Neutrophil (primary cell): ENCODE data around the gene ANKH.

Experiments
- H3K27ac ChIP-seq: fragments of 200-600 bp; sonication (generic); 2 replicates; pipeline ENCODE4 v1.5.1; 2016; ENCODE audit warnings: mild to moderate bottlenecking, moderate library complexity
- H3K27me3 ChIP-seq: fragments of 200-600 bp; sonication (generic); 2 replicates; pipeline ENCODE4 v1.6.0; 2016; ENCODE audit warnings: mild to moderate bottlenecking
- H3K36me3 ChIP-seq: fragments of 200-600 bp; sonication (generic); 2 replicates; pipeline ENCODE4 v1.5.1; 2017
- H3K4me1 ChIP-seq, 2 experiments: fragments of 200-600 bp in 1 of 2; sonication (generic) in 1 of 2; 1 replicate in 1 of 2; 2 replicates in 1 of 2; pipeline versions ENCODE4 v1.5.1 to v1.6.1; 2013 to 2016; ENCODE audit warnings: low read depth in 1 of 2, low read length in 1 of 2, mild to moderate bottlenecking in 1 of 2, moderate library complexity in 1 of 2; ENCODE audit not compliant: control insufficient read depth in 1 of 2, insufficient read depth in 1 of 2
- H3K4me3 ChIP-seq, 2 experiments: fragments of 200-600 bp in 1 of 2; sonication (generic) in 1 of 2; 1 replicate in 1 of 2; 2 replicates in 1 of 2; pipeline ENCODE4 v1.5.1; 2013 to 2016; ENCODE audit warnings: low read depth in 1 of 2, low read length in 1 of 2, mild to moderate bottlenecking in 1 of 2, moderate library complexity in 1 of 2
- H3K9me3 ChIP-seq: fragments of 200-600 bp; sonication (generic); 2 replicates; pipeline ENCODE4 v1.5.1; 2016
- TF ChIP-seq, protein P1 (sequence below): fragments of 200-600 bp; sonication (generic); IDR thresholded peaks from 2 replicates; pipeline ENCODE4 v1.5.1; 2016; ENCODE audit warnings: antibody characterized with exemption

Gene ANKH

DNA sequence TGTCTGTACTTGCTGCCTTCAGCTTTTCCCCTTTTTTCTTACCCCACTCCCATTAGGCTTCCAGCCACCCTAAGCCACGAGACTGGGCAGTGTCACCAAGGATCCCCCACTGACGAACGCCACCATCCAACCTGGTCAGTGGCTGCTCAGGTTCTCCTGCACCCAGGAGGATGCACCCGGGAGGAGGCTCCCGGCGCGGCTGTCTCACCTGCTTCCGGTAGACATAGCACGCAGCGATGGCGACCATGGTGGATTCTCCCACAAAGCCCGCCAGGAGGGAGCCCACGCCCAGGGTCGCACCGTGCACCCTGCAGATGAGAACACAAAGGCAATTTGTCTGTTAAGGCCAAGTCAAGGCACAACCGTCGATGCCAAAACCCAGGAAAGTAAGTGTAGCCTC is 158.9 kb downstream of the ANKH start:
- H3K27me3 ChIP-seq, result no peaks in the 10 kb centered on the region
- TF ChIP-seq, protein P1, sequence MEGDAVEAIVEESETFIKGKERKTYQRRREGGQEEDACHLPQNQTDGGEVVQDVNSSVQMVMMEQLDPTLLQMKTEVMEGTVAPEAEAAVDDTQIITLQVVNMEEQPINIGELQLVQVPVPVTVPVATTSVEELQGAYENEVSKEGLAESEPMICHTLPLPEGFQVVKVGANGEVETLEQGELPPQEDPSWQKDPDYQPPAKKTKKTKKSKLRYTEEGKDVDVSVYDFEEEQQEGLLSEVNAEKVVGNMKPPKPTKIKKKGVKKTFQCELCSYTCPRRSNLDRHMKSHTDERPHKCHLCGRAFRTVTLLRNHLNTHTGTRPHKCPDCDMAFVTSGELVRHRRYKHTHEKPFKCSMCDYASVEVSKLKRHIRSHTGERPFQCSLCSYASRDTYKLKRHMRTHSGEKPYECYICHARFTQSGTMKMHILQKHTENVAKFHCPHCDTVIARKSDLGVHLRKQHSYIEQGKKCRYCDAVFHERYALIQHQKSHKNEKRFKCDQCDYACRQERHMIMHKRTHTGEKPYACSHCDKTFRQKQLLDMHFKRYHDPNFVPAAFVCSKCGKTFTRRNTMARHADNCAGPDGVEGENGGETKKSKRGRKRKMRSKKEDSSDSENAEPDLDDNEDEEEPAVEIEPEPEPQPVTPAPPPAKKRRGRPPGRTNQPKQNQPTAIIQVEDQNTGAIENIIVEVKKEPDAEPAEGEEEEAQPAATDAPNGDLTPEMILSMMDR, result no peak
- no peak overlapping the region for H3K27ac ChIP-seq
- H3K4me3 ChIP-seq, result no peak overlapping the region
- H3K9me3 ChIP-seq, result no peaks in the 10 kb centered on the region
- H3K36me3 ChIP-seq, result peaks cover 74% of the 10 kb centered on the region
- H3K4me1 ChIP-seq, result no peaks in the 10 kb centered on the region

DNA sequence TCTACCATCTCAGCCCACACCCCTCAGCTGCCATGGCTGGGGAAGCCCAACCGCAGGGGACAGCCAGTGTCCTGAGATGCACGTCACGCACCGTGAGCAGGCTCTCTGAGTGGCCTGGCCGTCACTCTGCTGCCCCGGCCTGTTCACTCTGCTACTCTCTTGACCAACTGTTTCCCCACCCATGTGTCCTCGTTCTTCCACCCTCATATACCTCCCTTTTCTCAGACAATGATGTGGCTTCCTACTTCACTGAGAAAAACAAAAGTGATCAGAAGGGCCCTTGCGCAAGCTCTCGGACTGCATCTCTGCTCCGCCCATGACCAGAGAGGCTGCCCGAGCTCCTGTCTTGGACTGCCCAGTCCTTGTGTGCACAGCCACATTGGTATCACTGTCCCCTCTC is 159.4 kb downstream of the ANKH start:
- Histone ChIP-seq H3K4me3 (no peak overlapping the region), H3K27me3 (no peaks in the 10 kb centered on the region), H3K27ac (no peak overlapping the region), H3K9me3 (no peaks in the 10 kb centered on the region), H3K36me3 (peaks cover 79% of the 10 kb centered on the region), H3K4me1 (no peaks in the 10 kb centered on the region)
- TF ChIP-seq, protein P1, result no peak

DNA sequence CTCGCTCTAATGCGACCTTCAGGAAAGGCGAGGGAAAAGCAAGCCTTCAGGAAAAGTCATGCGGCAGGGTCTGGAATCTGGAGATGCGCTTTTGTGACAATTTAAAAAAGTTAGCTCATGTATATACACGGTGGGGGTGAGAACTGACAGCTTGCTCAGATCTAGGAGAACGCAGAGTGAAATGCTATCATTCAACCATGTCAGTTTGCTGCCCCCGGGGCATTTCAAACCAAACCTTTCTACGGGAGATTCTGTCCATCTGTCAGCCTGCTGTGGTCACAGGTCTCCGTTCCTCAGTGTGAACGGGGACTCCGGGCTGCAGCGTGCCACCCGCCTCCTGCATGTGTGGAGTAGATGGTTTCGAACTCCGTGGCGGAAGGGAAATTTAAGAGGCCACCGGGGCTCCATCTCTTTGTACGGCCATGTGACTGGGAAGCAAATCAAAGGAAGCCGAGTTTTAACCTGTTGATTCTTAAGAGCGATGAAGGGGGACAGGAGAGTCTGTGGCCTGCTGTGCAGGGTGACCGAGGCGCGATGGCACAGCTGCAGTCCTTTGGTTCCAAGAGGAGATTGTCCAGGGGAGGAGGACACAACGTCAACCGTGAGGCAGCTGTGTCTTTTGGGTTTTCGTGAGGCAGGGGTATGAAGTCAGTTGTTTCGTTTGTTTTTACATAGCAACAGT is 161.1 kb downstream of the ANKH start:
- Histone ChIP-seq H3K4me3 (no peak overlapping the region), H3K27me3 (no peaks in the 10 kb centered on the region), H3K9me3 (no peaks in the 10 kb centered on the region), H3K36me3 (peaks cover 93% of the 10 kb centered on the region), H3K4me1 (no peaks in the 10 kb centered on the region), H3K27ac (no peak overlapping the region)
- TF ChIP-seq, protein P1, result no peak

DNA sequence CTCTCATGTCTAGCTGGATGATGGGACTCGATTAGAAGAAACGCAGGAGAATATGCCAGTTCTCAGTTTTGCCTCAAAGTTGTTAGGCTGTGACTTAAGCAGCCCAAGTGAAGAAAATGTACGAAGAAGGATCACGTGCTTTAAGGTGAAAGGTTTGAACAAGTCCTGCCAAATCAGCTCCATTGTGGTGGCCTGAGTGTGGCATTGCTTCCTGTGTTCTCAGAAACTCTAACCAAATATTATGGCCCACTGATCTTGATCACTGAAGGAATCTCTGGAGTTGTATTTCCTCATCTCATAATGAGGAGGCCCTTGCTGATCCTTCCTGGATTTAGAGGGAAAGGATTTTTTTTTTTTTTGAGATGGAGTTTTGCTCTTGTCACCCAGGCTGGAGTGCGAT is 163.0 kb downstream of the ANKH start:
- TF ChIP-seq, protein P1, result no peak
- no peak overlapping the region for H3K27ac ChIP-seq
- no peak overlapping the region for H3K4me3 ChIP-seq
- H3K9me3 ChIP-seq, result no peaks in the 10 kb centered on the region
- H3K27me3 ChIP-seq, result no peaks in the 10 kb centered on the region
- no peaks in the 10 kb centered on the region for H3K4me1 ChIP-seq
- peaks cover 94% of the 10 kb centered on the region for H3K36me3 ChIP-seq

DNA sequence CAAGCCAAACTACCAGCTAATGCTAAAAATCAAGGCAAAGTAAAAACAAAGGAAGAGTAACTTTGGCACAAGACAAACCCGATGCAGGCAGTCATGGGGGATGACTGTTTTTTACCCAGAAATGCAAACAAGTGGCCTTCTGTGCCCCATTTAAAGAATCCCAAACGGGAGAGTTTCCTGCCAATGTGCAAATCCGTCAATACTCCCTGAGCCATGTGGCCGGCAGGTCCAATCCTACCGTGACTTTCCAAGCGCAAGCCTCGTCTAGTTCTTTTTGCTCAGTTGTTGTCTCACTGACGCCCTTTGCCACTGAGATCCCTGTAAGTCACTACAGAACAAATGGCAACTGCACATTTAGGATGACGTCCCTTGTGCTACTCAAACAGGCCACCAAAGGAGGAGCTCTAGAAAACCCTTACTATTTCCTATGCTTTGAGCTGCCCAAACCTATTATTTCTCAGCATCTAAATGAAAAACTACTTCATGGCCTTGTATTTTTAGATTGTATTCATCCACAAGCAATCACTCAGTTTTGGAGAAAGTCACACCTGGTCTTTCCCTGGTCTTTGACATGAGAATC is 163.7 kb downstream of the ANKH start:
- TF ChIP-seq, protein P1, result no peak
- Histone ChIP-seq H3K27me3 (no peaks in the 10 kb centered on the region), H3K4me1 (peaks cover 0 to under 1% of the 10 kb centered on the region in 2 experiments), H3K27ac (no peak overlapping the region), H3K9me3 (no peaks in the 10 kb centered on the region), H3K36me3 (peaks cover 90% of the 10 kb centered on the region), H3K4me3 (no peak overlapping the region)
